ENCODE measurements around the gene CACNG5.

The CACNG5 gene

DNA sequence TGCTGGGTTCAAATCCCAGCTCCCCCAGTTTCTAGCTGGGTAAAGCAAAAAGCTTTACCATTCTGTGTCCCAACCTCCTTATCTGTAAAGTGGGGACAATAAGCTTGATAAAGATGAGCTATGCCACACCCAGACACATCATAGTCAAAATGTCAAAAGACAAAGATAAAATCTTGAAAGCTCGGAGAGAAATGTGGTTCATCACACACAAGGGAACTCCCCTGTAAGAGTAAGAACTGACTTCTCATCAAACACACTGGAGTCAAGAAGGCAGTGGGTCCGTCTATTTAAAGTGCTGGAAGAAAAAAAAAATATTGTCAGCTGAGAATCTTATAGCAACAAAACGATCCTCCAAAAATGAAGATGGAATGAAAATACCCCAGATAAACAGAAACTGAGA lies 25.3 kb downstream of the CACNG5 start:
- Histone ChIP-seq H3K9me3 (ENCODE audit: control insufficient read depth, insufficient read depth, low read depth, low read length) (no peaks in the 10 kb centered on the region), H3K36me3 (ENCODE audit: control insufficient read depth in 2 of 2, insufficient read depth in 1 of 2, low read length in 2 of 2) (no peaks in the 10 kb centered on the region), H3K4me1 (ENCODE audit: control insufficient read depth, insufficient read depth, low read length) (no peaks in the 10 kb centered on the region), H3K27ac (ENCODE audit: extremely low read depth, low read depth, low read length) (no peak overlapping the region), H3K4me3 (ENCODE audit: low read depth, low read length) (no peak overlapping the region)
- ChIA-PET CTCF (interaction anchor here (0.7 to 1.6 kb wide), 4 partner anchors 55 to 606 kb away, joined by 3 to 7 read pairs (median 4); no protein-coding TSS in a partner anchor), POLR2A (no interaction called here)
- TF ChIP-seq ZNF521 (tag by site-specific recombination; IDR thresholded peaks at IDR 0.05) (no peak), ZNF501 (tag by site-specific recombination; IDR thresholded peaks at IDR 0.05) (no peak), ZNF37A (tag by site-specific recombination; IDR thresholded peaks at IDR 0.05) (no peak), ZNF426 (tag by site-specific recombination; IDR thresholded peaks at IDR 0.05) (no peak), ZNF221 (tag by site-specific recombination; IDR thresholded peaks at IDR 0.05; ENCODE audit: borderline replicate concordance) (no peak), ZNF211 (tag by site-specific recombination; IDR thresholded peaks at IDR 0.05; ENCODE audit: low read depth) (no peak), ZSCAN30 (tag by site-specific recombination; IDR thresholded peaks at IDR 0.05) (no peak)
- TF ChIP-seq, protein P1, sequence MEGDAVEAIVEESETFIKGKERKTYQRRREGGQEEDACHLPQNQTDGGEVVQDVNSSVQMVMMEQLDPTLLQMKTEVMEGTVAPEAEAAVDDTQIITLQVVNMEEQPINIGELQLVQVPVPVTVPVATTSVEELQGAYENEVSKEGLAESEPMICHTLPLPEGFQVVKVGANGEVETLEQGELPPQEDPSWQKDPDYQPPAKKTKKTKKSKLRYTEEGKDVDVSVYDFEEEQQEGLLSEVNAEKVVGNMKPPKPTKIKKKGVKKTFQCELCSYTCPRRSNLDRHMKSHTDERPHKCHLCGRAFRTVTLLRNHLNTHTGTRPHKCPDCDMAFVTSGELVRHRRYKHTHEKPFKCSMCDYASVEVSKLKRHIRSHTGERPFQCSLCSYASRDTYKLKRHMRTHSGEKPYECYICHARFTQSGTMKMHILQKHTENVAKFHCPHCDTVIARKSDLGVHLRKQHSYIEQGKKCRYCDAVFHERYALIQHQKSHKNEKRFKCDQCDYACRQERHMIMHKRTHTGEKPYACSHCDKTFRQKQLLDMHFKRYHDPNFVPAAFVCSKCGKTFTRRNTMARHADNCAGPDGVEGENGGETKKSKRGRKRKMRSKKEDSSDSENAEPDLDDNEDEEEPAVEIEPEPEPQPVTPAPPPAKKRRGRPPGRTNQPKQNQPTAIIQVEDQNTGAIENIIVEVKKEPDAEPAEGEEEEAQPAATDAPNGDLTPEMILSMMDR (tag by site-specific recombination; IDR thresholded peaks at IDR 0.05), result no peak

DNA sequence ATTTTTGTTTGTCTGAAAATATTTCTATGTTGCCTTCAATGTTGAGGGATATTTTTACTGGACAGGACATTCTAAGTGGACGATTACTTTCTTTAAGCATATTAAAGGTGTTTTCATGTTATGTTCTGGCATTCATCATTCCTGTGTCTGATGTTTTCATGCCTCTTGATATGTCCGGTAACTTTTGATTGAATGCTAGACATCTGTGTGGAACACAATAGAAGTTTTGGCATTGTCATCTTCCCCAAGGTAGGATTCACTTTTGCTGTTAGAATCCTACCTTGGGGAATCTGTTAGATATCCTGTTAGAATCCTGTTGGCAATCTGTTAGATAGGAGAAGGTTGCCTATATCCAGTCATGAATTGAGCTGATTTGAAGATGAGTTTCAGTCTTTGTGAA lies 28.9 kb downstream of the CACNG5 start:
- CTCF ChIA-PET, result interaction anchor here (0.9 kb wide), 1 partner anchor 112 kb away, joined by 4 read pairs; no protein-coding TSS in a partner anchor
- POLR2A ChIA-PET, result no interaction called here
- Histone ChIP-seq H3K27ac (ENCODE audit: extremely low read depth, low read depth, low read length) (no peak overlapping the region), H3K36me3 (ENCODE audit: control insufficient read depth in 2 of 2, insufficient read depth in 1 of 2, low read length in 2 of 2) (no peaks in the 10 kb centered on the region), H3K4me1 (ENCODE audit: control insufficient read depth, insufficient read depth, low read length) (no peaks in the 10 kb centered on the region), H3K9me3 (ENCODE audit: control insufficient read depth, insufficient read depth, low read depth, low read length) (no peaks in the 10 kb centered on the region; the same call in 1 of the 2 replicates), H3K4me3 (ENCODE audit: low read depth, low read length) (no peak overlapping the region)
- TF ChIP-seq BCL11B (tag by site-specific recombination; IDR thresholded peaks at IDR 0.05; ENCODE audit: low read depth), result no peak
- TF ChIP-seq, protein P2, sequence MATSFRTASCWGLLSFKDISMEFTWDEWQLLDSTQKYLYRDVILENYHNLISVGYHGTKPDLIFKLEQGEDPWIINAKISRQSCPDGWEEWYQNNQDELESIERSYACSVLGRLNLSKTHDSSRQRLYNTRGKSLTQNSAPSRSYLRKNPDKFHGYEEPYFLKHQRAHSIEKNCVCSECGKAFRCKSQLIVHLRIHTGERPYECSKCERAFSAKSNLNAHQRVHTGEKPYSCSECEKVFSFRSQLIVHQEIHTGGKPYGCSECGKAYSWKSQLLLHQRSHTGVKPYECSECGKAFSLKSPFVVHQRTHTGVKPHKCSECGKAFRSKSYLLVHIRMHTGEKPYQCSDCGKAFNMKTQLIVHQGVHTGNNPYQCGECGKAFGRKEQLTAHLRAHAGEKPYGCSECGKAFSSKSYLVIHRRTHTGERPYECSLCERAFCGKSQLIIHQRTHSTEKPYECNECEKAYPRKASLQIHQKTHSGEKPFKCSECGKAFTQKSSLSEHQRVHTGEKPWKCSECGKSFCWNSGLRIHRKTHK (tag by site-specific recombination; IDR thresholded peaks at IDR 0.05), result peak; percentile 95

DNA sequence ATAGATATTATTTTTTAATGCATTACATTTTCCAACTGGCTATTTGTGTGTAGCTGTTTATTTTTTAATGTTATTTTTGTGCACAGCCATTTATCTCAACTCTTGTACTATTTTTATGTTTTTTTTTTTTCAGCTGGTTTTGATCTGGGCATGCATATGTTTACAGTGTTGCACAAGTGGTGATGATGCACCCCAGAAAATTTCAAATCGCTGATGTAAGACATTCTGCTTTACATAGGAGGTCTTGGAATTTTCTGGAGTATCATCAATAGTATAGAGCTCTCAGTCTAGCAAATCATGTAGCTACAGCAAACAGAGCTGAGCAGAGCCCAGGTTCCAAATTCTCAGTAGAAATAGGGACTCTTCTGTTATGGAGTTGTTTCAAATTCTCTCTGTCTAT lies 30.2 kb downstream of the CACNG5 start:
- ChIA-PET CTCF (interaction anchor here (0.6 kb wide), 1 partner anchor 531 kb away, joined by 3 read pairs; no protein-coding TSS in a partner anchor), POLR2A (interaction anchor here (0.6 to 0.7 kb wide), 2 partner anchors 23 to 266 kb away, joined by 3 read pairs; no protein-coding TSS in a partner anchor)
- no peak overlapping the region for H3K4me3 ChIP-seq (ENCODE audit: low read depth, low read length)
- no peaks in the 10 kb centered on the region for H3K36me3 ChIP-seq (ENCODE audit: control insufficient read depth in 2 of 2, insufficient read depth in 1 of 2, low read length in 2 of 2)
- H3K4me1 ChIP-seq (ENCODE audit: control insufficient read depth, insufficient read depth, low read length), result no peaks in the 10 kb centered on the region
- no peak overlapping the region for H3K27ac ChIP-seq (ENCODE audit: extremely low read depth, low read depth, low read length)
- H3K9me3 ChIP-seq (ENCODE audit: control insufficient read depth, insufficient read depth, low read depth, low read length), result no peaks in the 10 kb centered on the region; the same call in 1 of the 2 replicates
- TF ChIP-seq ZNF707 (tag by site-specific recombination; IDR thresholded peaks at IDR 0.05) (no peak), ZNF571 (tag by site-specific recombination; IDR thresholded peaks at IDR 0.05) (no peak), ZNF626 (tag by site-specific recombination; IDR thresholded peaks at IDR 0.05) (no peak), ZNF830 (tag by site-specific recombination; IDR thresholded peaks at IDR 0.05; ENCODE audit: low read depth) (no peak), ZNF544 (tag by site-specific recombination; IDR thresholded peaks at IDR 0.05) (no peak), ZNF843 (tag by site-specific recombination; IDR thresholded peaks at IDR 0.05) (no peak)
- TF ChIP-seq, protein P3, sequence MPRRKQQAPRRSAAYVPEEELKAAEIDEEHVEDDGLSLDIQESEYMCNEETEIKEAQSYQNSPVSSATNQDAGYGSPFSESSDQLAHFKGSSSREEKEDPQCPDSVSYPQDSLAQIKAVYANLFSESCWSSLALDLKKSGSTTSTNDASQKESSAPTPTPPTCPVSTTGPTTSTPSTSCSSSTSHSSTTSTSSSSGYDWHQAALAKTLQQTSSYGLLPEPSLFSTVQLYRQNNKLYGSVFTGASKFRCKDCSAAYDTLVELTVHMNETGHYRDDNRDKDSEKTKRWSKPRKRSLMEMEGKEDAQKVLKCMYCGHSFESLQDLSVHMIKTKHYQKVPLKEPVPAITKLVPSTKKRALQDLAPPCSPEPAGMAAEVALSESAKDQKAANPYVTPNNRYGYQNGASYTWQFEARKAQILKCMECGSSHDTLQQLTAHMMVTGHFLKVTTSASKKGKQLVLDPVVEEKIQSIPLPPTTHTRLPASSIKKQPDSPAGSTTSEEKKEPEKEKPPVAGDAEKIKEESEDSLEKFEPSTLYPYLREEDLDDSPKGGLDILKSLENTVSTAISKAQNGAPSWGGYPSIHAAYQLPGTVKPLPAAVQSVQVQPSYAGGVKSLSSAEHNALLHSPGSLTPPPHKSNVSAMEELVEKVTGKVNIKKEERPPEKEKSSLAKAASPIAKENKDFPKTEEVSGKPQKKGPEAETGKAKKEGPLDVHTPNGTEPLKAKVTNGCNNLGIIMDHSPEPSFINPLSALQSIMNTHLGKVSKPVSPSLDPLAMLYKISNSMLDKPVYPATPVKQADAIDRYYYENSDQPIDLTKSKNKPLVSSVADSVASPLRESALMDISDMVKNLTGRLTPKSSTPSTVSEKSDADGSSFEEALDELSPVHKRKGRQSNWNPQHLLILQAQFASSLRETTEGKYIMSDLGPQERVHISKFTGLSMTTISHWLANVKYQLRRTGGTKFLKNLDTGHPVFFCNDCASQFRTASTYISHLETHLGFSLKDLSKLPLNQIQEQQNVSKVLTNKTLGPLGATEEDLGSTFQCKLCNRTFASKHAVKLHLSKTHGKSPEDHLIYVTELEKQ (tag by site-specific recombination; IDR thresholded peaks at IDR 0.05; ENCODE audit: borderline replicate concordance), result no peak
- TF ChIP-seq, protein P2 (tag by site-specific recombination; IDR thresholded peaks at IDR 0.05), result no peak
- TF ChIP-seq, protein P4, sequence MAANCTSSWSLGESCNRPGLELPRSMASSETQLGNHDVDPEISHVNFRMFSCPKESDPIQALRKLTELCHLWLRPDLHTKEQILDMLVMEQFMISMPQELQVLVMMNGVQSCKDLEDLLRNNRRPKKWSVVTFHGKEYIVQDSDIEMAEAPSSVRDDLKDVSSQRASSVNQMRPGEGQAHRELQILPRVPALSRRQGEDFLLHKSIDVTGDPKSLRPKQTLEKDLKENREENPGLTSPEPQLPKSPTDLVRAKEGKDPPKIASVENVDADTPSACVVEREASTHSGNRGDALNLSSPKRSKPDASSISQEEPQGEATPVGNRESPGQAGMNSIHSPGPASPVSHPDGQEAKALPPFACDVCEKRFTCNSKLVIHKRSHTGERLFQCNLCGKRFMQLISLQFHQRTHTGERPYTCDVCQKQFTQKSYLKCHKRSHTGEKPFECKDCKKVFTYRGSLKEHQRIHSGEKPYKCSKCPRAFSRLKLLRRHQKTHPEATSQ (tag by site-specific recombination; IDR thresholded peaks at IDR 0.05), result no peak
